Astrocyte of the spinal cord (primary cell): ENCODE measurements around the gene DDX60.
"Not testable (repeated sequence)": the region's sequence is repeated elsewhere in the genome, so short reads cannot be mapped to it uniquely, and the experiment has no call there.

ENCODE experiments used
- DNase-seq: peaks from one replicate; pipeline ENCODE4 v3.0.0; 2011; ENCODE audit warnings: low read depth, low spot score
- H3K4me3 ChIP-seq: 2 replicates; pipeline ENCODE4 v1.5.1; 2011; ENCODE audit warnings: low read depth, mild to moderate bottlenecking, low read length, moderate library complexity
- CTCF ChIP-seq: IDR thresholded peaks from 2 replicates; pipeline ENCODE4 v1.5.1; 2012; ENCODE audit warnings: low read depth, mild to moderate bottlenecking, low read length, inconsistent platforms
- in situ Hi-C: cut with HindIII; loops from 2 replicates; pipeline ENCODE4 v1.10.0; 2017; ENCODE audit warnings: low sequenced_read_pairs

The DDX60 gene

DNA sequence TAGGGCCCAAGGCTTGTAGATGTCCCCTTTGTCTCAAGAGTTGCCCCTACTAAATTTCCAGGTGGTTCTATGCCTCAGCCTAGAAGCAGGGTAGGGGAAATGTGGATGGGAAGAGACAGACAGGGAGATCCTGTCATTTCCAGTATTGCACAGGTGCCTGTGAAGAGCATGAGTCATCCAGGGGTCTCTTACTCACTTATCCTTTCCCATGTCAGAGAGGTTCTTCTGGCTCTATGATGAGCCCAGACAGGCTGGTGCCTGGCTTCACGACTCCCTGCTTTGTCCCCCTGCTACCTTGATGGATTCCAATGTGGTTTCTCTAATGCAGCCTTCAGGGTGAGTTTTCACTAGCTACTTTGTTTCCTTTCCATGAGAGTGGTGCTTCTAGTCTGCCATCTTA lies 35.2 kb upstream of the DDX60 start:
- H3K4me3 ChIP-seq = no peak overlapping the region
- TF ChIP-seq CTCF = no peak
- DNase-seq = no peak
- in situ Hi-C loops = no loop called here

DNA sequence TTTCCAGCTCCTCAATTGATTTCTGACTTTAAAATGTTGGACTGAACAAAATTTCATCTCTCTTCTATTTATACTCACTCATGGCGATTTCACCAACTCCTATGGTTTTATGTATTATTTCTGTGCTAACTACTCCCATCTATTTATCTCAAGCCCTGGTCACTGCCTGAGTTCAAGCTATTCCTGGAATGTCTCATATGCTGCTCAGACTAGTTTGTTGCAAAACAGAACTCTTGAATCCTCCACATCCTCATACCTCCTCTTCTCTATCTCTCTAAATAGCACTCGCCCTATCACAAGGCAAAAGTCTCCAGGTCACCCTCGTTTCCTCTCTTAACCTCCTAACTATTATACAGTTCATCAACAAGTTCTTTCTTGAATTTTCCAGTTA lies 19.0 kb upstream of the DDX60 start:
- H3K4me3 ChIP-seq = no peak overlapping the region
- no peak for TF ChIP-seq CTCF
- no peak for DNase-seq
- in situ Hi-C loops = no loop called here

- H3K4me3 ChIP-seq = no peak overlapping the region
- in situ Hi-C loops = no loop called here
- TF ChIP-seq CTCF = no peak
- no peak for DNase-seq
Observed at GRCh38 chr4:168336837-168337549, 18.4 kb upstream of the DDX60 start.

- H3K4me3 ChIP-seq = no peak overlapping the region
- DNase-seq = peak; percentile 53
- in situ Hi-C loops = no loop called here
Observed at GRCh38 chr4:168335621-168336020, 17.1 kb upstream of the DDX60 start.

DNA sequence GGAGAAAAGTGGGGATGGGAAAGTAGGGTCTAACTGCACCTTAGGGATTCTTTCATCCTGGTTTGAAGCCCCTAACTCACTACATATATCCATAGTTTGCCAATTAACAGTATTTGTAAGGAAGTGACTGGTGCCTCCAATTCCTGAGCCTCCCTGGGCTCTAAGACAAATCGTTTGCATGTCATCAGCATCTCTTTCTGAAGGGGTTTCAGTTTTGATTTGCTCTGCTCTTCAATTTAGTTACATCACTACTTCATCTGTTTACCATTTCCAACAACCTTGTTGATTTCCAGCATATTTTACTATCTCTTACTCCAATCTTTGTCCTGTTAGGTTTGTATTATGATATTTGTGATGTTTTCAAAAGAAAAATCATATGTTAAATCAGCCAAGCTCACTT lies 15.5 kb upstream of the DDX60 start:
- no peak overlapping the region for H3K4me3 ChIP-seq
- no peak for DNase-seq
- in situ Hi-C loops = no loop called here
- TF ChIP-seq CTCF = no peak

More at GRCh38 chr4:168335621-168336020, 17.1 kb upstream of the DDX60 start:
- TF ChIP-seq CTCF = no peak

- in situ Hi-C loops = not testable (repeated sequence)
Observed at GRCh38 chr4:168330575-168330974, 12.0 kb upstream of the DDX60 start.

GRCh38 chr4:168325591-168325990 lies 7.0 kb upstream of the DDX60 start:
- no peak for DNase-seq
- in situ Hi-C loops = no loop called here

More at GRCh38 chr4:168330575-168330974, 12.0 kb upstream of the DDX60 start:
- H3K4me3 ChIP-seq, DNase-seq: not testable (repeated sequence)

More at GRCh38 chr4:168325591-168325990, 7.0 kb upstream of the DDX60 start:
- no peak for TF ChIP-seq CTCF
- no peak overlapping the region for H3K4me3 ChIP-seq
